ENCODE data around the gene PAH.

Gene PAH

DNA sequence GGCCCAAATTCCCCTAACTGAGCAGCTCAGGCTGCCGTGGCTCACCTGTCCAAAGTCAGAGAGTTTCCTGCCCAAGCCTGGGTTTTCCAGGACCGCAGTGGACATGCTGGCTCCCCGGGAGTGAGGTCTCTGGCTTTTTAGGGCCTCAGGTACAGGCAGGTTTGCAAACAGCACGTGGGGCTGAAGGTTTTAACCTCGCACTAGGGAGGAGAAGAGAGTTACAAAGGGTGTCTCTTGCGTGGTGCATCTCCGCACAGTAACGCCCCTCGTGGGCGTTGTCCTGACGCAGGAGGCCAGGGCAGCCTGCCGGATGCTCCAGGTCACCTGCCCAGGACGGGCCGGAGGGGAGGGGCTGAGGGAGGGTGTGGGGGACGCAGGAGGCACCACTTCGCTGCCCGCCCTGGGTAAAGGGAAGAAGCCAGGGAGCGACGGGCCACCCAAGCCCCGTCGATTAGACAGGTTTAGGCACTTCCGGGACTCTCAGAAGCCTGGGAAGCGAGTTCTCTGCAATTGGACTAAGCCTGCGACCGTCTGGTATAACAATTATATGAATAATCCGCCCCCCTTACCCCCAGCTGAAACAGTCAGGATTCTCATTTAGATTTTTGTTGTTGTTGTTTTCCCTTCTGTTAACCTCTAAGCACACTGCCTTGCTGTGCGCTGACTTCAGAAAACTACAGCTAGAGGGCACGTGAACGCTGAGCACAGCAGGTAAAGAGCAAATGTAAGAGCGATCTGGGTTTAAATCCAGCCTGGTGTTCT, at the start of gene PAH:
PAH (minus strand) TSS at position 219 of the 762 bp plus-strand sequence; CDS start at position 105, 114 bp downstream.
- DNase-seq (ENCODE audit: low spot score), result no peak

GRCh38 chr12:102966200-102966863, 49.3 kb upstream of the PAH start:
- no peak for DNase-seq (ENCODE audit: low spot score)

DNA sequence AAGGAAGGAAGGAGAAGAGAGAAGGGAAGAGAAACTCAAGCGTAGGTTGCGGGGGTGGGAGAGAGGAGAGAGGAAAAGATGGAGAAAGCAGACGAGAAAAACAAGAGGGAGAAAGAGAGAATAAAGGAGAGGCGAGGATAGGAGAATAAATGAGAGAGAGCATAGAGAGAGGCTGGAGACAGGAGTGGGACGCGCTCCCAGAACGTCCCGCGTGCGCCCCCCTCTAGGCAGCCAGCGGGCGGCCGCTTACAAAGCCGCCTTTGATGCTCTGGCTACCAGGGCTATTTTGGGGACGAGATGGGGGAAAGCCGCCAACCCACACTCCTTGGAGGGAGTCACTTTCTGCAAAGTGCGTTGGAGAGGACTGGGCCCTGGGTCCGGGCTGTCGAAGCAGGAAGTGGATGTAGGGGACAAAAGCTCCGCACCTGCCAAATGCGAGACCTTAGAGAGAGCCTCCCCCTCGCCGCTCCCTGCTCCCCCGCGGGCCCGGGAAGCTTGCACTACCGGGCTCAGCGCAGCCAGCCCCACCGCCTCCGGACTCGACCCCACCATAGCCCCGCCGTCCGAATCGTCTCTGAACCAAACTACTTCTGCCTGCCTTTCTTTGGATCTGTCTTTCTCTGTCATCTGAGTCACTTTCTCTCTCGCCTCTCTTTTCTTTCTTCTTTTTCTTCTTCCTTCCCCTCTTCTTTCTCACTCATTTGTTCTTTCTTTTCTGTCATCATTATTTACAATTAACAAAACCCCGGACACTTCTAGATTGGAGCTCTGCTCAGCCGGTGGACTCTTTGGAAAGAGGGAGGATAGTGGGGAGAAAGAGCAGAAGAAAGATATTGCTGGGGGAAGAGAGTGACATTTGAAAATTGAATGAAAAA, 48.5 kb upstream of the PAH start:
- no peak for DNase-seq (ENCODE audit: low spot score)

- DNase-seq (ENCODE audit: low spot score), result no peak
These were observed 47.8 kb upstream of the PAH start for GRCh38 chr12:102964872-102965271.

- no peak for DNase-seq (ENCODE audit: low spot score)
These were observed 46.8 kb upstream of the PAH start for GRCh38 chr12:102963796-102964195.

DNA sequence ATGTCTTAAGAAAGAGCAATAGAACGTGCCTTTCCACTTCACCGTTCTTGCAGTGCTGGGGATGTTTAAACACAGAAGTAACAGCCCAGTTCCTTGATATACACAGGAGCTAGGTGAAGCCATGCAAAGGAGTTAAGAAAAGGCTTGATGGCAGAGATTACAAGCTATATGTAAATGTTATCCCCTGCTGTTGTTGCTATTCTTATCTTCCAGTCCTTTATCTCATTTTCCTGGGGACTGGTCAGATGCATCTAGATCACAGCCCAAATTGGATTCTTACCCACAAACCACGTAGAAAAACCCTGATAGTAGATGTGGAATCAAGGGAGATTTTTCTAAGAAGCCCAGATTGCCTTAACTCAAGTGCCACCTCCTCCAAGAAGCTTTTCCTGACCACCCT, 45.9 kb upstream of the PAH start:
- DNase-seq (ENCODE audit: low spot score), result no peak

- DNase-seq (ENCODE audit: low spot score), result no peak
These were observed 45.5 kb upstream of the PAH start for GRCh38 chr12:102962532-102962931.

DNA sequence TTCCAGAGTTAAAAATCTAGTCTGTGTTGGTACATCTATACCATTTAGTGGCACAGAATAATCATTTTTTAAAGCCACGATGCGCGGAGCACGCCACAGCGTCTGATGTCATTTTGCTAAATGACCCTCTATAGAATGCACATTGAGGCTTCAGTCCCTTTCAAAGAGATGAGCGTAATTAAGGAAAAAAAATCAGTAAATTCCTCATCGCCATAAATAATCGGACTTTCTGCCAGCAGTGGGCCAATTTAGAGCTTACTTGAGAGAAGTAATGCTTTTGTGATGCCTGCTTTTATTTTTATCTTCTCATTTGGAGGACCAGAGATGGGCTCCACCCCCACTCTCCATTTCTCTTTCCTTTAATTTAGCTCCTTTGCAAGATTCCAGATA, 44.4 kb upstream of the PAH start:
- DNase-seq (ENCODE audit: low spot score), result no peak

DNA sequence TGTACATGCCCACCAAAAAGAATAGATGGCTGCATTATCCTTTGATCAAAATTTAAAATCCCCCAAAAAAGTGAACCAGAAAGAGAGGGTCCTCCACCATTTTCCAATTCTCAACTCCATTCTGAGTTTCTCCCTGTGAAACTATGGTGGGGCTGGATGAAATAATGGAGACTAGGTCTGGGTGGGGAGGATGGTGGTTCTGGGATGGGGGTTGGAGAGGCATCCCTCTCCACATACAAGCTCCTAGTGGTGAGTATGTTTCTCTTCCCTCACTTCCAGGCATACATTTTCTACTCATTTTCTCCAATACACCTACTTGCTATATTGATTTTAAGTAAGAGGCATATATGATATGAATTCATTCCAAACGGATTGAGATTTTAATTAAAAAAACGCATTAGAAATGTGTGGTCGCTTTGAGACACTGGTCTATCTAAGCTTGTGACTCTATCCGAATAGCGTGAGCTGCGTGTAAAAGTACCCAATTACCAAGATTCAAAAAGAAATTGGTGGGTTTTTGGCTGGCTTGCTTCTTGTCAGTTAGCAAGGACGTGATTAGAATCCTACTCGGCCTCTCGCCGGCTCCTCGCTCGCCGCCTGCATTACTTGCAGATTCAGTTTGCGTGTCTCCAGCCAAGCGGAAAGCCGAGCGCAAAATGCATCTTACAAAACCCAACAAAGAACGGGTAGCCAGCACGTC, 43.9 kb upstream of the PAH start:
- DNase-seq (ENCODE audit: low spot score), result no peak

DNA sequence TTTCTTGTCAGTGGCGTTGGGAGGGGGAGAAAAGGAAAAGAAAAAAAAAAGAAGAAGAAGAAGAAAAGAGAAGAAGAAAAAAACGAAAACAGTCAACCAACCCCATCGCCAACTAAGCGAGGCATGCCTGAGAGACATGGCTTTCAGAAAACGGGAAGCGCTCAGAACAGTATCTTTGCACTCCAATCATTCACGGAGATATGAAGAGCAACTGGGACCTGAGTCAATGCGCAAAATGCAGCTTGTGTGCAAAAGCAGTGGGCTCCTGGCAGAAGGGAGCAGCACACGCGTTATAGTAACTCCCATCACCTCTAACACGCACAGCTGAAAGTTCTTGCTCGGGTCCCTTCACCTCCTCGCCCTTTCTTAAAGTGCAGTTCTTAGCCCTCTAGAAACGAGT, 42.3 kb upstream of the PAH start:
- DNase-seq (ENCODE audit: low spot score), result no peak

DNA sequence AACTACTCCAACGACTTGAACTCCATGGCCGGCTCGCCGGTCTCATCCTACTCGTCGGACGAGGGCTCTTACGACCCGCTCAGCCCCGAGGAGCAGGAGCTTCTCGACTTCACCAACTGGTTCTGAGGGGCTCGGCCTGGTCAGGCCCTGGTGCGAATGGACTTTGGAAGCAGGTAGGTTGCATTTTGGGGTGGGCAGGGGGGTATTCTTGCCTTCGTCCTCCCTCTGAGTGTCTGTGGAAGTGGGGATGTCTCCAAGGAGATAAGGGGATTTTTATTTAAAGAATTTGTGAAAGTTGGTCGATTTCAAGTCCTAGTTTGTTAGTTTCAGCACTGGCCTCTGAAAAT, 41.8 kb upstream of the PAH start:
- DNase-seq (ENCODE audit: low spot score), result no peak

GRCh38 chr12:102958073-102958829, 41.2 kb upstream of the PAH start:
- DNase-seq (ENCODE audit: low spot score), result no peak

DNA sequence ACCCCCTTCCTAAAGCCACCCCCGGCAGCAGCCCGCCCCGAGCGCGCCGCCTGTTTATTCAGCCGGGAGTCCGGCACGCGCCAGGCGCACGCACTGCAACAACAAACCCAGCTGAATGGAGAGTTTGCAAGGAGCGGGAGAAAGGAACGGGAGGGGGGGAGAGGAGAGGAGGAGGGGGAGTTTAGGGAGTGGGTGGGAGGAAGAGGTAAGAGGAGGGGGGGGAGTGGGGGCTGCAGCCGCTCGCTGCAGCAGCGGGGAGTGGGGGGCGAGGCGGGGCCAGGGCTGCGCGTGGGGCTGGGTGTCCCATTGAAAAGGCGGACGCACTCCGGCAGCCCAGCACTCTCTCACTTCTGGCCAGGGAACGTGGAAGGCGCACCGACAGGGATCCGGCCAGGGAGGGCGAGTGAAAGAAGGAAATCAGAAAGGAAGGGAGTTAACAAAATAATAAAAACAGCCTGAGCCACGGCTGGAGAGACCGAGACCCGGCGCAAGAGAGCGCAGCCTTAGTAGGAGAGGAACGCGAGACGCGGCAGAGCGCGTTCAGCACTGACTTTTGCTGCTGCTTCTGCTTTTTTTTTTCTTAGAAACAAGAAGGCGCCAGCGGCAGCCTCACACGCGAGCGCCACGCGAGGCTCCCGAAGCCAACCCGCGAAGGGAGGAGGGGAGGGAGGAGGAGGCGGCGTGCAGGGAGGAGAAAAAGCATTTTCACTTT, 40.5 kb upstream of the PAH start, which contains the start of gene ASCL1:
ASCL1 (plus strand) TSS at position 336 of the 712 bp plus-strand sequence. CDS start 571 bp downstream, outside the sequence.
- no peak for DNase-seq (ENCODE audit: low spot score)

DNA sequence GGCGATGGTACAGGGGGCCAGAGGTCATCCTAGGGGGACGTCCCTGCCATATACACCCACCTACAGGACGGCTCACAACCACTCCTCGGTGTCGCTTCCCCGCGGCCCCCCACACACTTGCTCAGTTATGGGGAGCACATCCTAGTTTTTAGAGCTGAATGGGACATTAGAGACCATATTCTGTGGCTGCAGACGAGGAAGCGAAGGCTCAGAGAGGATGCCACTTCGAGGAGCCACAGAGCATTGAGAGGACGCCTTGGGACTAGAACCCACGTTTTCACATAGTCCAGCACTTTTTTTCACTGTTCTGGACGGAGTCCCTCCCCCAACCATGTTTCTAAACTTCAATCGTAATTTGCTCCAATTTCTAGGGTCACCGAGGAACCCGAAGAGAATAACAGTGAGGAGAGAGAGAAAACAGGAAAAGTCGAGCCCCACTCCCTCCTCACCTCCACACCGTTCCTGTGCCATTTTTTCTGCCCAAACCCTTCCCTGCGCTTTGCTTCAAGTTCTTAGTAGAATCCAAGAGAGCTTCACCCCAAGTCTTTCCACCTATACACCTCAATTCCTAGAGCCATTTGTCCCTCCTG, 39.8 kb upstream of the PAH start:
- no peak for DNase-seq (ENCODE audit: low spot score)

DNA sequence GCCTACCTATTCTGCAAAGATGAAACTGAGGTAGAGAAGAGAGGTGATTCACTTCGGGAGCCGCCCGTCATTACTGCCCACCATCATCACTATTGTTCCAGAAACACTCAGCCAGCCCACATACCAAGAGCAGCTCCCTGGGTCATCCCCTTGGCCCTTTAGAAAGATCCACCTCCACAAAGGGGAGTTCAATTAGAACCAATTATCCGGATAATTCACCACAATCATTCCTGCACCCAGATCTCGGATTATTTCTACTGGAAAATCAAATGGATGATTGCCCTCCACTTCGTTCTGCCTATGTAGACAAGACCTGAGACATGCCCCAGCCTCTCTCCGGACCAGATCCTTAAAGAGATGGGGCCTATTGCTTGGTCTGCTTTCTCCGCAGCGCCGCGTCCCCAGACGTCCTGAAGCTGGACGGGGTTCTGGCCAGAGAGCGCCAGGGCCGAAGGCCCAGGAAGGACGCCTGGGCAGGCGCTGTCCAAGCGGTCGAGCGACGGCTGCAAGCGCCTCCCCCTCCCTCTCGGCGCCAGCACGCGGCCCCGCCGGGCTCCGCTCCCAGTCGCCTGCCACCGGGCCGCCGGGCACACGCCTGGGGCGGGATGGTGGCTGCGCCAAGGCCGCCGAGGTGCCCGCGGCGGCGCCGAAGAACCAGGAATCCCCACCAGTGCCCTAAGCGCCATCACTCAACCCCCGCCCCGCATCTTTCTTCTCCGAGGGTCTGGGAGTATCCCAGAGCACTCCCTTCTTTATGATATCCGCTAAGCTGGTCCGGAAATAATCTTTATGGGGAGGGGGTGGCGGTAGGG, 39.1 kb upstream of the PAH start:
- DNase-seq (ENCODE audit: low spot score), result no peak

DNA sequence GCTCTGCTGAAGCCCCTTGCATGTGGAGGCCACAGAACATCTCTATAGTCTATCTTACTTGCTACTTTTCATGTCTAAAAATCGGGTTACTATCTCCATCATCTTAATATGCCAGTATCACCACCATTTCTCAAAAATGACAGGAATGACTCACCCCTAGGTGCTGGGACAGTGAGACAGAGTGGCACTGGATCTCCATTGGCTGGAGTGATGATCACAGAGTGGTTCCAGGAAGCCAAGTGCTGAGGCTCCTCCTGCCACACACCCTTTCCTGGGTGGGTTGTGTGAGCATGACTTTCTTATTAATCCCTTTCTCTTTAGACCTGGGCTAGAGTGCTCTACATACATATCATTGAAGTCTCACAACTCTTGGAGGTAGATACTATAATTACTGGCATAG, 37.1 kb upstream of the PAH start:
- DNase-seq (ENCODE audit: low spot score), result no peak

DNA sequence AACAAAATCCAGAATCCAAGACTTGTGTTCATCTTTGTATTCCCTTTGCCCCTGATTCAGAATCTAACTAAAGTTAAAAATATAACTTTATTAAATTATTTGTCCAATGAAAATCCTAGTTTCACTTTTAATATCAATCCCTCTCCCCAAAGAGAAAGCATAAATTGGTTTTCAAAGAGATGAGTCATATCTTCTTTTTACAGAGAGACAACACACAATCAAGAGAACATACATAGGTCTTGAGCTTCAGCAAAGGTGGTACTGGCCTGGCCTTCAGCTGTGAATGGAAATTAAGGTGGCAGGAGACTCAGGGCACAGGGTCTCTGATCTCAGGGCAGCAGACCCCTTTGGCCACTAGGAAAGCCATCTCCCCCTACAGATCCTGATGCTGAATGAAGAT, 36.2 kb upstream of the PAH start:
- DNase-seq (ENCODE audit: low spot score), result no peak

- DNase-seq (ENCODE audit: low spot score), result no peak
These were observed 34.8 kb upstream of the PAH start for GRCh38 chr12:102951841-102952240.

DNA sequence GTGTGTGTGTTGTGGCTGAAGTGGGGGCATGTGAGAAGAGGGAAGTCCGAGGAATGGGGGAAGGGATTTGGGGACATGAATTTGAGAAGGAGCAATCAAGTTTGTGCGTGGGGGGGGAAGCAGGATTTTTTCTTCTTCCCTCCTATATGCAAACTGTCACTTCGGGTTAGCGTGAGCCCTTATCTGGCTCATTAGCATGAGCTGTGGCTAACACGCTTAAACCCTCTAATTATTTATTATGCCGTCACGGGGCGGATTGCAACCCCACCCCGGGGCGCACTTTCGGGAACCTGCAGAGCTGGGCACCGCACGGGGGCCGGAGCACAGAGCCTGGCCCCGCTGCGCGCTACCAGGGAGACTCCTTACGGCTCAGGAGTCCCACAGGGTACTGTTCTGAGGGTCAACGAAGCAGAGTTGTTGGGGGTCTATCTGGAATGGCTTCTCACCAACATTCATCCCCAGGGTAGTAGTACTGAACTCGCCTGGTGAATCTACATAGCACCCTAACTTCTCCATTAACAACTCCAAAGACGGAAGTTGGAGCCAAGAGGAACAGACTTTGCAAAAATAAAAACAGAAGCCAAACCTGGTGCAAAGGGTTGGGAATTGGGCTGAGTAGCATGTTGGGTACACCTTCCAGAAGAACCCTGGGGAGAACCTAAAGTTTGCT, 34.0 kb upstream of the PAH start:
- DNase-seq (ENCODE audit: low spot score), result no peak

All from COLO829 (cell line).